NCI-H460 (cell line): Measurements from ENCODE around the gene HNRNPH2. TPM values are rescaled to one million over a fixed set of nuclear protein-coding genes. Genes with fewer than 3 reads are reported as not detected.

Experiments
- DNase-seq: peaks from one replicate; pipeline ENCODE4 v3.0.0-alpha.2; 2016; ENCODE audit warnings: low read depth; ENCODE audit errors: extremely low read depth
- polyA plus RNA-seq: library from polyadenylated mRNA; depleted of rRNA; stranded (reverse); fragments of >200 nt; gene quantifications from 2 replicates; pipeline ENCODE4 v1.2.3, GENCODE V29; 2014; cell fraction: nucleus; rRNA removed
- total RNA-seq: library from RNA; depleted of rRNA; stranded (reverse); fragments of >200 nt; shearing (Covaris generic); gene quantifications from 2 replicates; pipeline ENCODE4 v1.2.3, GENCODE V29; 2014; rRNA removed

HNRNPH2 gene
- 65.7 and 84.2 TPM in 2 replicates for total RNA-seq
- 47.6 and 55.5 TPM in 2 replicates for polyA plus RNA-seq

GRCh38 chrX:101407748-101408531 is at the start of gene HNRNPH2, which contains the start of gene GLA:
TSS of gene HNRNPH2 (plus strand) at chrX:101408222. CDS start at chrX:101411989, 3,767 bp downstream.
TSS of gene GLA (minus strand) at chrX:101407925. CDS start at chrX:101407903, 22 bp downstream.
- peak; percentile 99 for DNase-seq

GRCh38 chrX:101359966-101360365 is 48.1 kb upstream of the HNRNPH2 start:
- DNase-seq: no peak

- no peak for DNase-seq
Measured at GRCh38 chrX:101360390-101360789, 47.6 kb upstream of the HNRNPH2 start.

- no peak for DNase-seq
Measured at GRCh38 chrX:101362116-101362515, 45.9 kb upstream of the HNRNPH2 start.

- no peak for DNase-seq
Measured at GRCh38 chrX:101362757-101363156, 45.3 kb upstream of the HNRNPH2 start.

- no peak for DNase-seq
Measured at GRCh38 chrX:101365301-101365795, 42.7 kb upstream of the HNRNPH2 start.

- DNase-seq: no peak
Measured at GRCh38 chrX:101368800-101369199, 39.2 kb upstream of the HNRNPH2 start.

GRCh38 chrX:101369687-101370086 is 38.3 kb upstream of the HNRNPH2 start:
- no peak for DNase-seq

GRCh38 chrX:101370888-101371504 is 37.0 kb upstream of the HNRNPH2 start:
- no peak for DNase-seq

- no peak for DNase-seq
Measured at GRCh38 chrX:101377547-101377946, 30.5 kb upstream of the HNRNPH2 start.

GRCh38 chrX:101383679-101384205 is 24.3 kb upstream of the HNRNPH2 start:
- no peak for DNase-seq

GRCh38 chrX:101385026-101385684 is 22.9 kb upstream of the HNRNPH2 start:
- no peak for DNase-seq

GRCh38 chrX:101385795-101386541 is 22.1 kb upstream of the HNRNPH2 start, which contains the start of gene BTK:
TSS of gene BTK (minus strand) at chrX:101386191. CDS start at chrX:101375284, 10,907 bp downstream.
- no peak for DNase-seq

GRCh38 chrX:101386542-101386885 is 21.5 kb upstream of the HNRNPH2 start:
- no peak for DNase-seq

- no peak for DNase-seq
Measured at GRCh38 chrX:101388604-101389003, 19.4 kb upstream of the HNRNPH2 start.

- DNase-seq: peak; percentile 92
Measured at GRCh38 chrX:101390664-101391525, 17.1 kb upstream of the HNRNPH2 start, which contains the start of gene RPL36A. TSS of gene RPL36A (plus strand) at chrX:101391011. CDS start at chrX:101391044, 33 bp downstream.

GRCh38 chrX:101391831-101392230 is 16.2 kb upstream of the HNRNPH2 start:
- DNase-seq: no peak

GRCh38 chrX:101393530-101394305 is 14.3 kb upstream of the HNRNPH2 start:
- DNase-seq: no peak
